Glomerular visceral epithelial cell (primary cell): ENCODE data around the gene RBM3.
"Not testable (repeated sequence)": the region's sequence is repeated elsewhere in the genome, so short reads cannot be mapped to it uniquely, and the experiment has no call there.

Experiments
- DNase-seq: peaks from one replicate; pipeline ENCODE4 v3.0.0-alpha.2; 2016; ENCODE audit errors: extremely low spot score

The RBM3 gene

DNA sequence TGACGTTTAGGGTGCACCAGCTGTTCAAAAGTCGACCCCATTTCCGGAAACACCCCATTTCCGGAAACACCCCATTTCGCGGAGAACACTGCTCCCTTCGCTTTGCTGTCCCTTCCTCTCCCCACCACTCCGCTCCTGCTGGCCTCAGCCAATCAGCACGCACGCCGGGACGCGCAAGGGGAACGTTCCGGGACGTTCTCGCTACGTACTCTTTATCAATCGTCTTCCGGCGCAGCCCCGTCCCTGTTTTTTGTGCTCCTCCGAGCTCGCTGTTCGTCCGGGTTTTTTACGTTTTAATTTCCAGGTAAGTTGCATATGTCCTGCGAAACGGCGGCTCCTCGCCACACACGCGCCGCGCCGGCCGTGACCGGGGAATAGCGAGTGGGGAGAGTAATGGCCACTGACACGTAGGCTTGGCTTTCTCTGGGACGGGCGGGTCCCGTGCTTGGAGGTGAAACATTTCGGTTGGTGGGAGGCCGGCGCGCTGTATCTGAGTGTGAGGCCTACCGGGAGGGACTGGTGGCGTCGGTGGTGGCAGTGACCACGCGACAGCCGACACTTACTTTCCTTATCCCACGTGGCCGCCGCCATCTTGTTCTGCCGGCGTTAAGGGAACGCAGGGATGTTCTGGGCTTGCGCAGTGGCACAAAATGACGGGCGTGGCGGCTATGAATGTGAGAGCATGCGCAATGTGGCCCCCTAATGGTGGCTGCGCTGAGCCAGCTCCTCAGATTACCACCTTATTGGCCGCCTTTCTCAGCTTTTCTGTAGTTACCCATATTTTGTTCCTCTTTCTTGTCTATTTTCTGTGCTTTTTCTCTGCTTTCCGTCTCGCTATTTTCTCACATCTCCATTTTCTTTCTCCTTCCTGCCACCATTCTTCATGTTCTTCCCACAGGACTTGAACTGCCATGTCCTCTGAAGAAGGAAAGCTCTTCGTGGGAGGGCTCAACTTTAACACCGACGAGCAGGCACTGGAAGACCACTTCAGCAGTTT is at the start of gene RBM3:
RBM3 (plus strand) TSS at position 215 of the 997 bp plus-strand sequence; CDS start at position 912, 697 bp downstream.
- peak; percentile 91 for DNase-seq

DNA sequence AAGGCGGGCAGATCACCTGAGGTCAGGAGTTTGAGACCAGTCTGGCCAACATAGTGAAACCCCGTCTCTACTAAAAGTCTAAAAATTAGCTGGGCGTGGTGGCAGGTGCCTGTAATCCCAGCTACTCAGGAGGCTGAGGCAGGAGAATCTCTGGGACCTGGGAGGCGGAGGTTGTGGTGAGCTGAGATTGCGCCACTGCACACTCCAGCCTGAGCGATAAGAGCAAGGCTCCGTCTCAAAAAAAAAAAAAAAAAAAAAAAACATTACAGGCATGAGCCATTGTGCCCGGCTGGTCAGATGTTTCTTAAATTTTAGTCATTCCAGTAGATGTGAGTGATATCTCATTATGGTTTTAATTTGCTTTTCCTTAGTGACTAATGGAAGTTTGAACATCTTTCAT is 48.4 kb upstream of the RBM3 start:
- not testable (repeated sequence) for DNase-seq

GRCh38 chrX:48530736-48531135 is 43.5 kb upstream of the RBM3 start:
- peak; percentile 4 for DNase-seq

DNA sequence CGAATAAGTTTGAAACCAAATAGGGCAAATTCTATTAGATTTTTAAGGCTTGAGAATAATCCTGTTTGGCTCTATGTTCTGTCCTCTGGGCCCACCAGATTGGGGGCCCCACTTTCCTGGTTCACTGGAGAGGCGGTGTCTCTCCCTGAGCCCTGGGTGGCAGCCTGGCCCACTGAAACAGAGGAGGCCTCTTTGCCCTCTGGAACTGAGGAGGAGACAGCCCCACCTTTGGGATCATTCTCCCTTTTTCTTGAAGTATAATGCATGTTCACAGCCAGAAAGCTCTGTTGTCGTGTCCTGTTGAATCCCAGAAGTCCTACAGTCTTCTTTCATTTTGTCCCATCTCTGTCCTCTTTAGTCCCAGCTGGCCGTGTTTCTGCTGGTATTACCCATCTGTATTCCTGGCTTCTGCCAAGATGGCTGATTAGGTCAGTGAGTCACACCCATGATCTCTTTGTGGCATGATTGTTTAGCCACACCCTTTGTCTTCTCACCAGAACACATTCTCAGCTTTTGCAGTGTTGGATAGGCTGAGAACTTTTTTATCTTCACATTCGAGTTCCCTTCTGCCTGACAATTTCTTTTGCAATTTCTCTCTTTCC is 42.8 kb upstream of the RBM3 start:
- peak; percentile 57 for DNase-seq

GRCh38 chrX:48532161-48532560 is 42.1 kb upstream of the RBM3 start:
- DNase-seq = no peak

GRCh38 chrX:48533165-48533564 is 41.1 kb upstream of the RBM3 start:
- no peak for DNase-seq

- DNase-seq = no peak
Observed at GRCh38 chrX:48538641-48539344, 35.5 kb upstream of the RBM3 start.

DNA sequence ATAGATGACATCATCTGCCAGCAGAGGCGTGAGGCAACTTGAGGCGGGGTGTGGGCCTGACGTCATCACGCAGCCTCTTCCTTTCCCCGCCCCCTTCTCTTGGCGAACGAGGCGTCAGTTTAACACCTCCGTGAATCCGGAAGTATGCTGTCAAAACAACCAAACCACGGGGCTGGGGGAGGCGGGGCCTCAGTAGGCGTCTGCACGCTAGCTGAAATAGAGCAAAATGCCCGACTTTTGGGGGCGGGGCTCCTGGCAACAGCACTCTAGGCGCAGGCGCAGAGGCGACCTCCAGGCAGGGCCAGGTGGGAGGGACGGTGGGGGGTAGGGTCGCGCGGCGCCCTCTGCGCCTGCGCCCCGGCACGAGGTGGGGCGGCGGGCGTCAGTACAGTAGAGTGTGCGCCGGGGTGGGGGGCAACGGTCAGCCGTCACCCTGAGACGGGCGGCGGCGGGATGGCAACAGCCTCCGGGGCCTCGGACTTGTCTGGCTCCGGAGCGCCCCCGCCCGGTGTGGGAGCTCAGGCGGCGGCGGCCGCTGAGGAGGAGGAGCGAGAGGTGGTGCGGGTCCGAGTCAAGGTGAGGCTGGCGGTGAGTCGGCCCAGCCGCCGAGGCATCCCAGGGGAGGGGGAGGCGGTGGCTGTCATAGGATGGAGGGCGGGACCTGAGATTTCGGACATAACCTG is 34.8 kb upstream of the RBM3 start, which contains the start of gene TBC1D25:
TBC1D25 (plus strand) TSS at position 370 of the 683 bp plus-strand sequence; CDS start at position 454, 84 bp downstream.
- peak; percentile 97 for DNase-seq

DNA sequence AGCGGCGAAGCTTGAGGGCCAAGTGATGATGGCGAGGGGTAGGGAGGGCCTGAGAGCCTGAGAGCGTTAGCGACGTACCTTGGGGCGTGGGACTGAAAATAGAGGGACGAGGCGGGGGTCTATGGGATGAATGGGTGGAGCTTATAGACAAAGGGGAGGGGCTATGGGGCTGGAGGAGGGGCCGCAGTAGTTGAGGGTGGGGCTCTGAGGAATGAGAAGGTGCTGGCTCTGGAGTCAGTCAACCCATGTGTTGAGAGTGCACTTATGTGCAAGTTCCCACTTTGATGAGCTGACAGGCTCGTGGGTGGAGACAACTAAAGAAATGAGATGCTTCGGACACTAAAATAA is 34.3 kb upstream of the RBM3 start:
- peak; percentile 43 for DNase-seq

- no peak for DNase-seq
Observed at GRCh38 chrX:48540480-48540879, 33.8 kb upstream of the RBM3 start.

GRCh38 chrX:48541140-48541814 is 33.0 kb upstream of the RBM3 start:
- no peak for DNase-seq

DNA sequence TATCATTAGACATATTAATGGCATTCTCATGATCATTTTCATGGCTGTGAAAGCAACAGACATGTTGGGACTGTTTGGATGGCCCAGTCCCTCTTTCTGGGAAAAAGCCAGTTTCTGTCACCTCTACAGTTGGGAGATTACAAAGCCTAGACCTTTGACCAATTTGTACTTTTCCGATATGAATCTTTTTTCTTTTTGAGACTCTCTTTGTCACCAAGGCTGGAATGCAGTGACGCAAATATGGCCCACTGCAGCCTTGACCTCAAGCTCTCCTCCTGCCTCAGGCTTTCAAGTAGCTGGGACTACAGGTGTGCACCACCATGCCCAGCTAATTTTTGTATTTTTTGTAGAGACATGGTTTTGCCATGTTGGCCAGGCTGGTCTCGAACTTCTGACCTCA is 25.4 kb upstream of the RBM3 start:
- no peak for DNase-seq

GRCh38 chrX:48555731-48556325 is 18.5 kb upstream of the RBM3 start:
- DNase-seq = not testable (repeated sequence)

DNA sequence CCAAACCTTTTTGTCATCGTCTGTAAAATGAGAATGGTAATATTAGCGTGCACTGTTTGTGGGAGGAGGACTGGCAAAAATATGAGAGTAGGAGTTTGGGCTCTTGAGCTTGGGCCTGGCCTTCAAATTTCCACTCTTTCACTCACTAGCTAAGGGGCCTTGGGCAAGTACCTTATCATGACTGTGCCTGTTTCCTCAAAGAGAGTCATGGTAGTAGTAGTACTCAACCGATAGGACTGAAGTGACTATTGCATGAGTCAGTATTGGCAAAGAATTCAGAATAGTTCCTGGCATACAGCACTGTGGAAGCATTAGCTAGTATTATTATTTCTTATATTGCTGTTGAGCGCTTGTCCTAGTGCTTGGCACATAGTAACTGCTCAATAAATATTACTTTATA is 16.0 kb upstream of the RBM3 start:
- peak; percentile 32 for DNase-seq

DNA sequence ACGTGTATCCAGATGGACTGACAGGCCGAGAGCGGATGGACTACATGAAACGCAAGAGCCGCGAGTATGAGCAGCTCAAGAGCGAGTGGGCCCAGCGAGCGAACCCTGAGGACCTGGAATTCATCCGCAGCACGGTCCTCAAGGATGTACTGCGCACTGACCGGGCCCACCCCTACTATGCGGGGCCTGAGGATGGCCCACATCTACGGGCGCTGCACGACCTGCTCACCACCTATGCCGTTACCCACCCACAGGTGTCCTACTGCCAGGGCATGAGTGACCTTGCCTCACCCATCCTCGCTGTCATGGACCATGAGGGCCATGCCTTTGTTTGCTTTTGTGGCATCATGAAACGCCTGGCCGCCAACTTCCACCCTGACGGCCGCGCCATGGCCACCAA is 14.6 kb upstream of the RBM3 start:
- no peak for DNase-seq

DNA sequence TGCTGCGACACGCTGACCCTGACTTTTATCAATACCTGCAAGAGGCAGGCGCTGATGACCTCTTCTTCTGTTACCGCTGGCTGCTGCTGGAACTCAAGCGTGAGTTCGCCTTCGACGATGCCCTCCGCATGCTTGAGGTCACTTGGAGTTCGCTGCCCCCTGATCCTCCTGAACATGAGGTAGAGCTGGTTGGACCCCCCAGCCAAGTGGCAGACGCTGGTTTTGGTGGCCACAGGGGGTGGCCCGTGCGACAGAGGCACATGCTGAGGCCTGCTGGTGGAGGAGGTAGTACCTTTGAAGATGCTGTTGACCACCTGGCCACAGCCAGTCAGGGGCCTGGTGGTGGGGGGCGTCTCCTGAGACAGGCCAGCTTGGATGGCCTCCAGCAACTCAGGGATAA is 14.2 kb upstream of the RBM3 start:
- no peak for DNase-seq

GRCh38 chrX:48560681-48561080 is 13.6 kb upstream of the RBM3 start:
- DNase-seq = no peak

DNA sequence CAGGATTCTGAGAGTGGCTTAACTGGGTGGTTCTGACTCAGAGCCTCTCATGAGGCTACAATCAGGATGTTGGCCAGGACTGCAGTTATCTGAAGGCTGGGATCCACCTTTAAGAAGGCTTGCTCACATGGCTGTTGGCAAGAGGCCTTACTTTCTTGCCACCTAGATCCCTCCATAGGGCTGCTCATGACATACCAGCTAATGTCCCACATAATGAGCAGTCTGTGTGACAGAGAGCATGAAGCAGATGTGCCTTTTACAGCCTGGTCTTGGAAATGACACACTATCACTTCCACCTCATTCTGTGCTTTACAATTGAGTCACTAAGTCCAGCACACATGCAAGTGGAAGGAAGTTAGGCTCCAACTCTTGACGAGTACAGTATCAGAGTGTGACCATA is 4.3 kb upstream of the RBM3 start:
- no peak for DNase-seq

DNA sequence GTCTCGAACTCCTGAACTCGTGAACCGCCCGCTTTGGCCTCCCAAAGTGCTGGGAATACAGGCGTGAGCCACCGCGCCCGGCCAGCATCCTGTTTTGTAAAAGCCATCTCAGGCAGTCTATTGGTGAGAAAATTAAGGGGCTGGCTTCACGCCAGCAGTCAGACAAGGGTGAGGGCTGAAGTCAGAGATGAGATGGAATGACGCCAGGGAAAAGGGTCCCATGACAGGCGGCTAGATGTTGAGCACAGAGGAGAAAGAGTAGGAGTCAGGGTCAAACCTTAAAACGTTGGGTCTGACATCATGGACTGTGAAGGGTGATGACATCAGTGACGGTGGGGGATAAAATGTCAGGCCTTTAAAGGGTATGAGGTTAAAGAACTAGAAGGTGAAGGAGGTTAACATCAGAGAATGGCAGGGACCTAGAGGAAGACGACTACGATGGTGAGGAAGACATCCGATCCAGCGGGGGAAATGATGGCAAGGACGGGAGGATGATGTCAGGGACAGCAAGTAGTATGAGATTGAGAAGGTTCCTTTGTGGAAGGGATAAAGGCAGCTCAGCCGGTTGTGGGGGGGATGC is 504 bp upstream of the RBM3 start:
- DNase-seq = no peak

- DNase-seq = no peak
Observed at GRCh38 chrX:48575642-48576041, 1.4 kb downstream of the RBM3 start.
